Activated CD4-positive, alpha-beta T cell treated with anti-CD3 and anti-CD28 coated beads, Interleukin-2, amount 50 U/mL, for 16 hours (primary cell): ENCODE measurements around the gene ESCO1.
"Not testable (repeated sequence)": the region's sequence is repeated elsewhere in the genome, so short reads cannot be mapped to it uniquely, and the experiment has no call there.

Experiments used
- DNase-seq: peaks from one replicate; pipeline ENCODE4 v3.0.0-alpha.2; 2020

The ESCO1 gene, protein sequence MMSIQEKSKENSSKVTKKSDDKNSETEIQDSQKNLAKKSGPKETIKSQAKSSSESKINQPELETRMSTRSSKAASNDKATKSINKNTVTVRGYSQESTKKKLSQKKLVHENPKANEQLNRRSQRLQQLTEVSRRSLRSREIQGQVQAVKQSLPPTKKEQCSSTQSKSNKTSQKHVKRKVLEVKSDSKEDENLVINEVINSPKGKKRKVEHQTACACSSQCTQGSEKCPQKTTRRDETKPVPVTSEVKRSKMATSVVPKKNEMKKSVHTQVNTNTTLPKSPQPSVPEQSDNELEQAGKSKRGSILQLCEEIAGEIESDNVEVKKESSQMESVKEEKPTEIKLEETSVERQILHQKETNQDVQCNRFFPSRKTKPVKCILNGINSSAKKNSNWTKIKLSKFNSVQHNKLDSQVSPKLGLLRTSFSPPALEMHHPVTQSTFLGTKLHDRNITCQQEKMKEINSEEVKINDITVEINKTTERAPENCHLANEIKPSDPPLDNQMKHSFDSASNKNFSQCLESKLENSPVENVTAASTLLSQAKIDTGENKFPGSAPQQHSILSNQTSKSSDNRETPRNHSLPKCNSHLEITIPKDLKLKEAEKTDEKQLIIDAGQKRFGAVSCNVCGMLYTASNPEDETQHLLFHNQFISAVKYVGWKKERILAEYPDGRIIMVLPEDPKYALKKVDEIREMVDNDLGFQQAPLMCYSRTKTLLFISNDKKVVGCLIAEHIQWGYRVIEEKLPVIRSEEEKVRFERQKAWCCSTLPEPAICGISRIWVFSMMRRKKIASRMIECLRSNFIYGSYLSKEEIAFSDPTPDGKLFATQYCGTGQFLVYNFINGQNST

DNA sequence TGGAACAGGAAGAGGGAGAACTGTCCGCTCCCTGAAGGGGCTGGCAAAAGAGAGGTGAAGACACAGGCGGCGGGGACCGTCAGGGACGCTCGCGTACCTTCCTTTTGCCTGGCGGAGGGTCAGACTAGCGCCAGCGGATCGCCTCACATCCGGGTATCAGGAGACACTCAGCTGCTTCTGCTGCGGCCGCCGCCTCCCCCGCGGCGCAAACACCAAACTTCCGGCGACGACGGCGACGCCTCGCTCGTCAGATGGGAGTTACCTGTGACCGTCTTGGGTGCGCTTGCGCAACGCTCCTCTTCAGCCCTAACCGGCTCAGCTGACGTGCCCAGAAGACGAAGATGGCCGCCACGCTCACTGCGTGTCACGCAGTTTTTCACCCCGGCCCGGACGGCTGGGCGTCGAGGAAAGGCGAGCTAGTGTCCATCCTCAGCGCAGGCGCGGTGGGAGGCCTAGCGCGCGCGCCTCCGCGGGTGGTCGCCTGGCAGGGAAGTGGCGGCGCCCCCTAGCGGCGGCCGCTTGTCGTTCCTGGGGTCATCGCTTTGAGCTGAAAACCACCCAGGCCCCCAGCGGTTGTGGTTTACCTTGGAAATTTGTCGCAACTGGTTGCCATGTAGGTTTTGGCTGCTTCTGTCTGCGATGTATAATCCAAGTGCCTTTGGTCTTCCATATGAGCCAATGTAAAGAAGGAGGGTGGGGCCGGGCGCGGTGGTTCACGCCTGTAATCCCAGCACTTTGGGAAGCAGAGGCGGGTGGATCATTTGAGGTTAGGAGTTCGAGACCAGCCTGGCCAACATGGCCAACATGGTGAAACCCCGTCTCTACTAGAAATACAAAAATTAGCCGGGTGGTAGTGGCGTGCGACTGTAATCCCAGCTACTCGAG lies at the start of gene ESCO1:
Gene ESCO1 (minus strand): TSS at position 179 of the 885 bp plus-strand sequence. CDS start 25,861 bp downstream, outside the sequence.
- peak; percentile 98 for DNase-seq

DNA sequence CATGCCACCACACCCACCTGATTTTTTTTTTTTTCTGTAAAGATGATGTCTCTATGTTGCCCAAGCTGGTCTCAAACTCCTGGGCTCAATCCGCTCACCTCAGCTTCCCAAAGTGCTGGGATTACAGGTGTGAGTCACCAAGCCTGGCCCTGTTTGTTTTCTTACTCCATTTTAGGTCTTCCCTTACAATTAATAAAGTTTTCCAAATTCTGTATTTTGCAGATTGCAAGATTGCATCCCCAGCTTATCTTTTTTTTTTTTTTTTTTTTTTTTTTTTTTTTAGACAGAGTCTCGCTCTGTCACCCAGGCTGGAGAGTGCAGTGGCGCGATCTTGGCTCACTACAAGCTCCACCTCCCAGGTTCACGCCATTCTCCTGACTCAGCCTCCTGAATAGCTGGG lies 39.9 kb upstream of the ESCO1 start:
- DNase-seq = not testable (repeated sequence)

DNA sequence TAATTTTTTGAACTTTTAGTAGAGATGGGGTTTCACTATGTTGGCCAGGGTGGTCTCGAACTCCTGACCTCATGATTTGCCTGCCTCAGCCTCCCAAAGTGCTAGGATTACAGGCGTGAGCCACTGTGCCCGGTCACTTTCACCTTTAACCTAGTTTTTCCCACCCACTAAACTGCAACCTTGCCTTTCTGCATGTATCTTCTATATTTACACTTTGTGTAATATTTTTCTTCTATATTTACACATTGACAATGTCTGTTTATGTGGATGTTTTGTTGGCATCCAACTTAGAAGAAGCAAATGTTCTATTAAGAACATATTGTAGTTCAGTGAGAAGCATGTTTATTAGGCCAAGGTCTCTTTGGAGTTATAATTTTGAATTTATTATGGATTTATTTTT lies 38.3 kb upstream of the ESCO1 start:
- DNase-seq = no peak

DNA sequence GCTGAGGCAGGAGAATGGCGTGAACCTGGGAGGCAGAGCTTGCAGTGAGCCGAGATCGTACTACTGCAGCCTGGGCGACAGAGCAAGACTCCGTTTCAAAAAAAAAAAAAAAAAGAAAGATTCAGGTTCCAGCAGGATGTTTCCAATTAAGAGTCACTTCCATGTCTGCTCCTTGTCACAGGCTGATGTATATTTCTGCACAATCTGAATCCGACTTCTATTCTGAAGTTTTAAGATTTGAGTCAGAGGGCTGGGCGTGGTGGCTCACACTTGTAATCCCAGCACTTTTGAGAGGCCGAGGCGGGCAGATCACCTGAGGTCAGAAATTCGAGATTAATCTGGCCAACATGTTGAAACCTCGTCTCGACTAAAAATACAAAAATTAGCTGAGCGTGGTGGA lies 36.3 kb upstream of the ESCO1 start:
- no peak for DNase-seq

DNA sequence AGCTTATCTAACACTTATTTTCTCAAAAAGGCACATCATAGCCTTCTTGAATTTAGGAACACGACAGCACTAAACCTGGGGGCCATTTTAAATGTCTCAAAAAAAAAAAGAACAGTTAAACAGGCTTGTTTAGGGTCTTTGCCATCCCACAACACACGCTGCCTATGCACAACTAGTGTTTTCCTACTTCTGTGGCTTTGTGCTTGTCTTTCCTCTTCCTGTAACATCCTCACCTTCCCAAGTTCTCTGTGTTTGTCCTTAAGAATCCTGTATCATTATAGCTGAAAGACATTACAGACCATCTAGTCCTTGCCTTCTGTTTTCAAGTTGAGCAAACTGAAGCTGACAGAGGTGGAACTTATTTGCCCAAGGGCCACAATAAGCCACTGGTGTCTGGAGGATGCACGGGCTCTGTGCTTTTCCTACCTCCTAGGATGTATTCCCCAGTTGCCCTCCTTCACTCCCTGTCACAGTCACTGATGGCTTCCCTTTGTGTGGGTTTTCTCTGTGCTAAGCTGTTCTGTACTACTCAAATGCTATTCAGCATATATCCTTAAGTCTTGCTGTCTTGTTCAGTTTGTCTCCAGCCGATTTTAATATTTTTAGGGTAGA lies 34.2 kb upstream of the ESCO1 start:
- no peak for DNase-seq

DNA sequence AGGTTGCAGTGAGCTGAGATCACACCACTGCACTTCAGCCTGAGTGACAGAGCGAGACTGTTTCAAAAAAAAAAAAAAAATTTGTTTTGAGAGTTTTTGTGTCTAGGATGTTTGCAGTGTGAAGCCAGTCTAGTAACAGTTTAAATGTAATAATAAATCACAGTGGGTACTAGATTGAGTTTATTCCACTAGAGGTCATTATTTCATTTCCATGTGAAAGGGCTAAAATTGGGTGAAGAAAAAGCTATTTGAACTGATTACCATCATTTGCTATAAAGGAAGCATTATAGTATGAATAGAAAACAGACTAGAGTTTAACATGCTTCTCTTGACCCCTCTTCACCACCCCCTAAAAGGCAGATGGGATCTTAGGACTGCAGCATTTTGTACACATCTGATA lies 31.9 kb upstream of the ESCO1 start:
- DNase-seq = no peak

DNA sequence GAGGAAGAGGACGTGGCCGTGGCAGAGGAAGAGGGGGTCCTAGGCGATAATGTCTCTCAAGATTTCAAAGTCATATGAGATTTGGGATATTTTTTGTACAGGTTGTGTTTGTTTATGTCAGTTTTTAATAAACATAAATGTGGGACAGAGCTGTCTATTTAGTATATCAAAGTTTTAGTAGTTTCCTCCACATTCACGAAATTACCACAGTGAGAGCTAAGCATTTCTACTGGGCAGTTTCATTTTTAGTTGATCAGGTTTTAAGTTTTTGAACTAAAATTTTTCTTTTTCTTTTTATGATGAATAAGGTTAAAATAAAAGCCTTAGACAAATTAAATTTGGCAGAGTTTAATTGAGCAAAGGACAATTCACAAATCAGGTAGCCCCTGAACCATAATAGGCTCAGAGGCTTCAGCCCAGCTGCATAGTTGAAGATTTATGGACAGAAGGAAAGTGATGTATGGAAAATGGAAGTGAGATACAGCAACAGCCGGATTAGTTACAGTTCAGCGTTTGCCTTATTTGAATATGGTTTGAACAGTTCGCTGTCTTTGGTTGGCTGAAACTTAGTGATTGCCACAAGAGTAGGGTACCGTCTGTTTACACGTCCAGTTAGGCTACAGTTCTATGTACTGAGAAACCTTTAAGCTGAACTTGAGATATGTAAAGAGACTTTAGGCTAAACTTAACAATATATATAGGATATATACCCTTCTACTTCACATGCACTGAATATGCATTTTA lies 28.8 kb upstream of the ESCO1 start:
- DNase-seq = no peak

DNA sequence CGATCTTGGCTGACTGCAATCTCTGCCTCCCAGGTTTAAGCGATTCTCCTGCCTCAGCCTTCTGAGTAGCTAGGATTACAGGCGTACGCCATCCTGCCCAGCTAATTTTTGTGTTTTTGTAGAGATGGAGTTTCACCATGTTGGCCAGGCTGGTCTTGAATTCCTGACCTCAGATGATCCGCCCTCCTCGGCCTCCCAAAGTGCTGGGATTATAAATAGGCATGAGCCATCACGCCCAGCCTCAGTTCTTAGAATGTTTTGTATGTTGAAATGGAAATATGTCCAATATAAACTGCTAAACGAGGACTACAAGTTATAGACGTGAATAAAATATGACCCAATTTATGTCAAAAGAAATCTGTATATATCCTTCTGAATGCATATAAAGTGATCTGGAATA lies 21.1 kb upstream of the ESCO1 start:
- DNase-seq = not testable (repeated sequence)

DNA sequence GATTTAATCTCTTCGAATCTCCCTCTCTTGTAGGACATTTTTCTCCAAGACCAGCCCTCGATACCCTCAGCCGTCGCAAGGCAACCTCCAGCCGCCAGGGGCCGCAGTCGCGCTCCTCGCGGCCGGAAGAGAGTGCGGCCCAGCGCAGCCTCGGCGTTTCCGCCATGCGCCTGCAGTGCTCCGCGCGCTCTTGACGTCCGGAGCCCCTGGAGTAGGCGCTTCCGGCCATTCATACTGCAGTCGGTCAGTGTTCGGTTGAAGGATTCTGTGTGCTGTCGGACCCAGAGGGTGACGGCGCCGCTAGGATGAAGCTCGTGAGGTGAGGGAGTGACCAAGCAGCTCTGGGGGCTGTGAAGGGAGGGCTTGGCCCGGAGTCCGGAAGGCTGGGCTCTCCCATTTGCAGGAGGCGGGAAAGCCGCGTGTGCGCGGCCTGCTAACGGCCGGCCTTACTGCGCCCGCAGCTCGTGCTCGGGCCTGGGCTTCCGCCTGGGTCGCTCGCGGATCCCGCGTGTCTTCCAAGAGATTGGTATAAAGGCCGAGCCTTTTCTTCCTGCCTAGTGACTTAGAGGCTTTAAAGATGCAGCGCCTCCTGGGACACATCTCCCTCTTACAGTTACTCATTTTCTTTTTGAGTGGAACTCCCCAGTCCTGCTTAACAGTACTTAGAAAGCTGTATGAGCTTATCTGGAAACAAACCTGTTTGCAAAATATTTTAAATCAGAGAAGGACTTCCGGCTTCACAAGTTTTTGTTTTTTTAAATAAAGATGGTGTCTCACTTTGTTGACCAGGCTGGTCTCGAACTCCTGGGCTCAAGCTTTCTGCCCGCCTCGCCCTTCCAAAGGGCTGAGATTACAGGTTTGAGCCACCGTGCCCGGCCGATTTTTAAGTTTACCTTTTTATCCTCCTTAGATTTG lies 11.9 kb upstream of the ESCO1 start, which contains the start of gene SNRPD1:
Gene SNRPD1 (plus strand): TSS at position 190 of the 915 bp plus-strand sequence. CDS start 116 bp downstream, at position 306.
- DNase-seq = peak; percentile 93

DNA sequence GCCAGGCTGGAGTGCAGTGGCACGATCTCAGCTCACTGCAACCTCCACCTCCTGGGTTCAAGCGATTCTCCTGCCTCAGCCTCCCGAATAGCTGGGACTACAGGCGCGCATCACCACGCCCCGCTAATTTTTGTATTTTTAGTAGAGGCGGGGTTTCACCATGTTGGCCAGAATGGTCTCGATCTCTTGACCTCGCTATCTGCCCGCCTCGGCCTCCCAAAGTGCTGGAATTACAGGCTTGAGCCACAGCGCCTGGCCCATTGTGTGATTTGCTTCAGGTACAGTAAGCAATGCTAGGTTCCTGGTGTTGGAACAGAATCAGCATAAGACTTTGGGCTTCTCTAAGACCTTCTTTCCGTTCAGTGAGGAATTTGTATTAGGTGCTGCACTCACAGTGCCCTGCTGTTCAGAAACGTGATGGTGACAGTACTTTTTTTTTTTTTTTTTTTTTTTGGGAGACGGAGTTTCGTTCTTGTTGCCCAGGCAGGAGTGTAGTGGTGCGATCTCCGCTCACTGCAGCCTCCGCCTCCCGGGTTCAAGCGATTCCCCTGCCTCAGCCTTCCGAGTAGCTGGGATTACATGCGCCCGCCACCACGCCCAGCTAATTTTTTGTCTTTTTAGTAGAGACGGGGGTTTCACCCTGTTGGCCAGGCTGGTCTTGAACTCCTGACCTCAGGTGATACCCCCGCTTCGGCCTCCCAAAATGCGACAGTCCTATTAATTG lies 11.1 kb upstream of the ESCO1 start:
- DNase-seq = not testable (repeated sequence)

DNA sequence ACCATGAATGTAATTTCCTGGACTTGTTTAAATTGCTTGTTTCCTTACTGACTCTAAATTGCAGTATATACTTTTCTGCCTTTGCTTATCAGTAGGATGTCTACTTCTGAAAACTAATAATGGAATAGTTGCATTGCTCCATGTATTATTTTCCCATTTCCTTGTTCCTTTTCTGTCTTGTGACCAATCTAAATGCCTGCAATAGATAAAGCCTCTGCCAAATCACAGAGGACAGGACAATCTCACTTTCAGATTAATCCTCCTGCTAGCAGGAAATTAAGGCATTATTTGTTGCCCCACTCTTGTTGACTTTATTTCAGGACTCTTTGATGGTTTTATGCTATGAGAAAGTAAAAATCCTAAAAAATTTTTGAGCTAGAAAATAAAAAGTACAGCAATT lies 4.7 kb upstream of the ESCO1 start:
- no peak for DNase-seq

DNA sequence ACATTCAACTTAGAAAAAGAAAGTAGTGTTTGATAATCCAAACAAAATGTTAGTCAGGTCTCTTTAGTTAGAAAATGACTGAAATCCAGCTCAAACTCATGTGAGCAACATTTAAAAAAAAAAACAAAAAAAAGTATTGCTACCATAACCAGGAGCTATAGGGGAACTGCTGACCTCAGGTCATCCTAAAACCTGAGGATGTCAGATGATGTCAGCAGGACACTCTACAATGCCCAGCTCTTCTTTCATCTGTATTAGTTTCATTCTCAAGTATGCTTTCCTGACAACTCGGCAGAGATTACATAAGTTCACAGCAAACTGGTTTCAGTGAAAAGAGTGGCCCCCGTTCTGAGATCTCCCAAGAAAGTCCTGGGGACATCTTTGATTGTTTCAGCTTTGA lies 4.2 kb upstream of the ESCO1 start:
- no peak for DNase-seq

DNA sequence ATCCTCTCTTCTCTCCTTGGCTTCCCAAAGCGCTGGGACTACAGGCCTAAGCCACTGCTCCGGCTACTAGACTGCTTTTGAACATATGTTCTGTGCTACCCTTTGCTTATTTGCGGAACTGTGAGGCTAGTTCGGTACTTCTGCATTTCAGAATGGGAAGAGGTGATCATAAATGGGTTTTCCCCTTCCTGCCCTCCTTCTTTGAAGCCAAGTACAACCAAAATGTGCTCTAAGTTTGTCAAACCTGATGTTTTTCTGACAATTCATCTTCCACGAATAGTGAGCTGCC lies 1.7 kb upstream of the ESCO1 start:
- DNase-seq = no peak

DNA sequence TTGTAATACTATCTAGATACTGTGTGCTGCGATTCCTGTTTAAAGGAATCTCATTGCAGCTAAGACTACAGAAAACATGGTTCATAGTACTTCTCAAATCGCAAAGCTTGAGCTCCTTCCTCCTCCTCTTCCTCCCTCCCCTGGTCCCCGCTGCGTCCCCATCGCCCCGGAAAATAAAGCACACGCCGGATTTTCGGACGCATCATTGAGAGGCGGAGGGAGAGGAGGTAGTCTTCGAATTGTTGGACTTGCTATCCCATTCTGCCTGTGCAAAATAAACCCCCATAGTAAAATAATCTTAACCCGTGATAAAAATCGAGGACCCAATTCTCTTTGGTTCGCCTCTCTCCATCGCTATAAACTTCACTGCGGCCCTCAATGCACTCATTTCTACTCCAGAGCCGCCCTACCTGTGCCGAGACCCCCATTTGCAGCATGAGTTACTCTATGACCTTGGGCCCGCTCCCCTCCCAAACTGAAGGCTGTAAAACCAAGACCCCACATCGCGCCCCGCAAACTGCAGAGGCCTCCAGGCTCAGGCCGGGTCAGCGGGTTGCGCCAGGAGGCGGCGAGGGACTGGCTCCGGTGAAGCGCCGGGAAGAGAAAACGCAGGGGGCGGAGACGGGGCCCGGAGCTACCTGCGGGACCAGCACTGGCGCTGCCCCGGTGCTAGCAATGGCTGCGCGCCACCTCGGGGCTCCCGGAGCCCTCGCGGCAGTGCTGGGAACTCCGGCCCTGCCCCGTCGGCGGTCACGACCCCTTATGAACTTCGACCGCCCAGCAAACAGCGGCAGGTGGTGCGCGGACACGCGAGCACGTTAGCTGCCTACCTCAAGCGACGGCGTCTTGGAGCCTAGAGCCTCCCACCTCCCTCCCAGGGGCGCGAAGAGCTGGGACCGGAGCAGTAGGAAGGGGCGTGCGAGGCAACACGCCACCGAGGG lies 649 bp downstream of the ESCO1 start:
- DNase-seq = peak; percentile 37

DNA sequence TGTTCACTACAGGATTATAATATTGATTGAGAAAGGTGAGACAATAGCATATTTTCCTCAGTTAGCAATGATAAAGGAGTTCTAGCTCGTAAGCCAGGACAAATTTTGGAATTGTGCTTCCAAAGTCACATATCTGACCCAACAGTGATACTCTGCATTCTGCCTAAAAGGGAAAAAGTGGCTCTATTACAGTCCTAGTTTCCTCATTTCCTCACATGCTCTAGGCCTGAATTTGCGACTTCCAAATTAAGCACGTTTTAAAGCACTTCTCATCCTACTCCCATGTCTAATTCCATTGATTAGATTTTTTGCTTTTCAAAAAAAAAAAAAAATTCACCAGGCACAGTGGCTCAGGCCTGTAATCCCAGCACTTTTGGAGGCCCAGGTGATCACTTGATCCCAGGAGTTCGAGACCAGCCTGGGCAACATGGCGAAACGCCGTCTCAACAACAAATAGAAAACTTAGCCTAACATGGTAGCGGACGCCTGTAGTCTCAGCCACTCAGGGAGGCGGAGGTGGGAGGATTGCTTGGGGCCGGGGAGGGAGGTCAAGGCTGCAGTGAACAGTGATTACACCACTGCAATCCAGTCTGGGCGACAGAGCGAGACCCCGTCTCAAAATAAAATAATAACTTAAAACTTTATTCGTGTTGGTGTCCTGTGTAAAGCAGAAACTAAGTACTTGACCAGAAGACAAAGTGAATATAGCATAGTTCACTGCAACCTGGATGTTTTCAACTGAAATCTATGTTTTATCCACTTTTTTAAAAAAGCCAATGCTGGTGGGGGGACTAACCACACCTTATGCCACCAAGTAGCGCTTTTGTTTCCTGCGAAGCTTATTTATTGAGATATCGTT lies 1.5 kb downstream of the ESCO1 start:
- DNase-seq = no peak

DNA sequence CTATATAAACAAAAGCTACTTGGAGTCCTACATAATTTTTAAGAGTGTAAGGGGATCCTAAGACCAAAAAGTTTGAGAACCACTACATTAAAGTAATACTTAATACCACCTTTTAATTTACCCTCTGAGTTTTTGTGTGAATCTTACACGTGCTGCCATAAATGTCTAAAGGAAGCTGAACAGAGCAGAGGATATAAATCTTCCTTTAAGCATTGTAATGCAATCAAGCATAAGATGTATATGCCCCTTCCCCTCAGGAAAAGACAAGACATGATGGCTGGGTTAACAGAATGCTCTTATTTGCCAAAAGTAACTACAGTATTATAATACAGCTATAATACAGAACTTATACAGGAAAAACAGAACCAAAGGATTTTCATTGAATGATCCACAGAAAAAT lies 2.9 kb downstream of the ESCO1 start:
- no peak for DNase-seq

DNA sequence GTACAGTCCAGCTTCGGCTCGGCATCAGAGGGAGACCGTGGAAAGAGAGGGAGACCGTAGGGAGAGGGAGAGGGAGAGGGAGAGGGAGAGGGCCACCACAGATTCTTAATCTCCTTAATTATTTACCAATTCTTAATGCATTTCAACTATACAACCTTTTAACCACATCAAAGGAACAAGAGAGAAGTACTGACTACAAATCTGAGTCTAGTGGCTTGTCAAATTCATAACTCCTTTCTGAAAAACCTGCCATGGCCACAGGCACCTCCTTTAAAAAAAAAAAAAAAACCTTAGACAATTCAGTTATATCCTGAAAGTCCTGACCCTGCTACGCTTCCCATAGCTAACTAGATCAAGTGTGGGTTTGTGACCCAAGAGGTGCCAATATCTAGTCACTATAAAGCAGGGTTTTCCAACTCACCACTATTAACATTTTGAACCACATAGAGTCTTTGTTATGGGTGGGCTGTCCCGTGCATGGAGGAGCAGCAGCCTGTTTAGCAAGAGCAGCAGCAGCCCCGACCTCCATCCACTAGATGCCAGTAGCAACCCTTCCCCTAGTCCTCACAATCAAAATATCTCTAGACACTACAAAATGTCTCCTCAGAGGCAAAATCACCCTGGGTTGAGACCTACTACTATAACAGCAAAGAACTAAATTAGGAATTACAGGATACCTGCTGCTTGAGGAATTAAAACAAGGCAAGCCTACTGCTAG lies 6.8 kb downstream of the ESCO1 start:
- DNase-seq = peak; percentile 23
